ENCODE measurements around the gene INSR.

Gene INSR

GRCh38 chr19:7293762-7294557 lies at the start of gene INSR:
Gene INSR, minus strand, starts transcription at chr19:7294414. Its CDS starts 523 bp downstream, at chr19:7293891.
- Histone ChIP-seq H3K27ac (peak within 1 kb of the TSS; percentile 88), H3K36me3 (ENCODE audit: insufficient read depth) (no peaks in the 10 kb centered on the region), H3K4me3 (IDR thresholded peaks at IDR 0.05; ENCODE audit: insufficient read depth, low read depth, low read length) (no peak within 1 kb of the TSS), H3K79me2 (ENCODE audit: insufficient read depth, low read depth) (peaks cover 39% of the 10 kb centered on the region), H4K20me1 (ENCODE audit: insufficient read depth) (no peaks in the 10 kb centered on the region), H3K4me2 (peak within 1 kb of the TSS; percentile 77), H3K27me3 (ENCODE audit: insufficient read depth, low read depth) (no peaks in the 10 kb centered on the region), H2AFZ (ENCODE audit: low read depth) (peak within 1 kb of the TSS; percentile 78), H3K4me1 (ENCODE audit: low read depth, poor library complexity, severe bottlenecking) (peaks cover 20% of the 10 kb centered on the region), H3K9ac (peak within 1 kb of the TSS; percentile 87)
- TF ChIP-seq, protein P1, sequence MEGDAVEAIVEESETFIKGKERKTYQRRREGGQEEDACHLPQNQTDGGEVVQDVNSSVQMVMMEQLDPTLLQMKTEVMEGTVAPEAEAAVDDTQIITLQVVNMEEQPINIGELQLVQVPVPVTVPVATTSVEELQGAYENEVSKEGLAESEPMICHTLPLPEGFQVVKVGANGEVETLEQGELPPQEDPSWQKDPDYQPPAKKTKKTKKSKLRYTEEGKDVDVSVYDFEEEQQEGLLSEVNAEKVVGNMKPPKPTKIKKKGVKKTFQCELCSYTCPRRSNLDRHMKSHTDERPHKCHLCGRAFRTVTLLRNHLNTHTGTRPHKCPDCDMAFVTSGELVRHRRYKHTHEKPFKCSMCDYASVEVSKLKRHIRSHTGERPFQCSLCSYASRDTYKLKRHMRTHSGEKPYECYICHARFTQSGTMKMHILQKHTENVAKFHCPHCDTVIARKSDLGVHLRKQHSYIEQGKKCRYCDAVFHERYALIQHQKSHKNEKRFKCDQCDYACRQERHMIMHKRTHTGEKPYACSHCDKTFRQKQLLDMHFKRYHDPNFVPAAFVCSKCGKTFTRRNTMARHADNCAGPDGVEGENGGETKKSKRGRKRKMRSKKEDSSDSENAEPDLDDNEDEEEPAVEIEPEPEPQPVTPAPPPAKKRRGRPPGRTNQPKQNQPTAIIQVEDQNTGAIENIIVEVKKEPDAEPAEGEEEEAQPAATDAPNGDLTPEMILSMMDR (conservative IDR thresholded peaks at IDR 0.05; ENCODE audit: low read depth, low read length) = no peak

GRCh38 chr19:7342143-7342542 lies 47.9 kb upstream of the INSR start:
- Histone ChIP-seq H3K36me3 (ENCODE audit: insufficient read depth) (no peaks in the 10 kb centered on the region), H3K4me3 (IDR thresholded peaks at IDR 0.05; ENCODE audit: insufficient read depth, low read depth, low read length) (no peak overlapping the region), H4K20me1 (ENCODE audit: insufficient read depth) (no peaks in the 10 kb centered on the region), H3K4me2 (no peak overlapping the region), H3K27me3 (ENCODE audit: insufficient read depth, low read depth) (no peaks in the 10 kb centered on the region), H3K79me2 (ENCODE audit: insufficient read depth, low read depth) (no peaks in the 10 kb centered on the region), H3K9ac (no peak overlapping the region), H3K27ac (no peak overlapping the region), H2AFZ (ENCODE audit: low read depth) (no peak overlapping the region), H3K4me1 (ENCODE audit: low read depth, poor library complexity, severe bottlenecking) (peaks cover 52% of the 10 kb centered on the region)
- TF ChIP-seq, protein P1 (conservative IDR thresholded peaks at IDR 0.05; ENCODE audit: low read depth, low read length) = no peak

- no peak overlapping the region for H3K4me3 ChIP-seq (IDR thresholded peaks at IDR 0.05; ENCODE audit: insufficient read depth, low read depth, low read length)
- H4K20me1 ChIP-seq (ENCODE audit: insufficient read depth) = no peaks in the 10 kb centered on the region
- peak overlapping the region; percentile 85 for H2AFZ ChIP-seq (ENCODE audit: low read depth)
- peak overlapping the region; percentile 22; the same call in 1 of the 2 replicates for H3K9ac ChIP-seq
- no peaks in the 10 kb centered on the region for H3K27me3 ChIP-seq (ENCODE audit: insufficient read depth, low read depth)
- no peaks in the 10 kb centered on the region for H3K79me2 ChIP-seq (ENCODE audit: insufficient read depth, low read depth)
- TF ChIP-seq, protein P1 (conservative IDR thresholded peaks at IDR 0.05; ENCODE audit: low read depth, low read length) = peak; percentile 95
- H3K4me1 ChIP-seq (ENCODE audit: low read depth, poor library complexity, severe bottlenecking) = peaks cover 62% of the 10 kb centered on the region
- H3K36me3 ChIP-seq (ENCODE audit: insufficient read depth) = no peaks in the 10 kb centered on the region
- H3K4me2 ChIP-seq = peak overlapping the region; percentile 23
- peak overlapping the region; percentile 61 for H3K27ac ChIP-seq
Observed at GRCh38 chr19:7340959-7341837, 47.0 kb upstream of the INSR start.

DNA sequence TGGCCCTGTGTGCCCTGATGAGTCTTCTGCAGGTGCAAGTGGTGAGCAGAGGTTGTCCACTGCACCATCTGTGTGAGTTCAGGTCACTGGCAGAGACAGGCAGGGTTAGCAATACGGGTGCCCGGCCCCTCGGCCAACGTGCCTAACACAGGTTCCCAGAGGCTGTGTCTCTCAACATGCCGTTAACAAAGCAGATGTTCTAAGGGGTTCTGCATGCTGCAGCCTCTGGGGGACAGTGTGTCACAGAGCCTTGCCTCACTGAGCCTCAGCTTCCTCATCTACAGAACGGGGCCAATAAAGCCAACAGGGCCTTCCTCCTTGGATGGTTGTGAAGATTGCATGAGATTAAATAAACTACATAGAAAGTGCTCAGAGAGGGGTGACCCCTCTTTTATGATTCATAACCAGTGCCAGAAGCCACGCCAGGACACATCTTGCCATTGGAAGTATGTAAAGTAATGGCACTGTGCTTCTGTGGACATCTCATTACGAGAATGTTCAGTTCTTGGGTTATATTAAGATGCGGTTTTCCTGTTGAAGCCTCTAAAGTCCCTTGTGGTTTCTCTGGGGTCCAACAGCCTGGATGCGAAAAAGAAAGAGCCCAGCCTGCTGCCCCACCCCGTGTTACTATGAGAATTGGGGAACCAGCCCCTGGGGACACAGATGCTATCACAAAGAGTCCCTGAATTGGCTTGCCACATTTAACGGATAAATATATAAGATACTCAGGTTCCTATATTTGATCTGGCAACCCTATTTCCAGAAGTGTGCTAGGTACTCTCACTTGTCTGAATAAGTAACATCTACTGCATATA lies 43.4 kb upstream of the INSR start:
- Histone ChIP-seq H2AFZ (ENCODE audit: low read depth) (peak overlapping the region; percentile 64), H3K36me3 (ENCODE audit: insufficient read depth) (no peaks in the 10 kb centered on the region), H3K4me3 (IDR thresholded peaks at IDR 0.05; ENCODE audit: insufficient read depth, low read depth, low read length) (no peak overlapping the region), H4K20me1 (ENCODE audit: insufficient read depth) (no peaks in the 10 kb centered on the region), H3K27ac (peak overlapping the region; percentile 90), H3K4me1 (ENCODE audit: low read depth, poor library complexity, severe bottlenecking) (peaks cover 77% of the 10 kb centered on the region), H3K79me2 (ENCODE audit: insufficient read depth, low read depth) (no peaks in the 10 kb centered on the region), H3K9ac (peak overlapping the region; percentile 32; the same call in 1 of the 2 replicates), H3K4me2 (peak overlapping the region; percentile 91), H3K27me3 (ENCODE audit: insufficient read depth, low read depth) (no peaks in the 10 kb centered on the region)
- TF ChIP-seq, protein P1 (conservative IDR thresholded peaks at IDR 0.05; ENCODE audit: low read depth, low read length) = 0 out of 2 replicates have a peak, but pooled peaks have one; percentile 23

All from KMS-11 (cell line).